Endothelial cell of umbilical vein (primary cell): Measurements from ENCODE around the gene MID1. TPM values are rescaled to one million over a fixed set of nuclear protein-coding genes. Genes with fewer than 3 reads are reported as not detected.

Experiments
- BruUV-seq: library from RNA; stranded (reverse); fragments of 400-500 nt; replicated peaks from 2 replicates; lab custom pipeline; 2021; lab: Mats Ljungman, UMichigan
- CTCF ChIA-PET: fragments of 300-600, 350-600 bp; sonication (Branson Sonifier 250); formaldehyde crosslinking; loops from one replicate; lab custom pipeline; 2021; ENCODE audit warnings: antibody characterized with exemption, inconsistent platforms; lab: Charles Lee
- POLR2A ChIA-PET: fragments of 300-600, 350-600 bp; sonication (Branson Sonifier 250); formaldehyde crosslinking; loops from one replicate; lab custom pipeline; 2021; ENCODE audit warnings: antibody characterized with exemption, inconsistent platforms; lab: Charles Lee
- DNase-seq: peaks from one replicate; pipeline ENCODE4 v3.0.0-alpha.2; 2011; ENCODE audit warnings: low read depth, low spot score
- FAIRE-seq: peaks from 2 replicates; lab custom pipeline; 2011; peaks lifted over from hg19 to GRCh38; lab: Jason Lieb, UNC
- H2AFZ ChIP-seq: 2 replicates; pipeline ENCODE4 v1.6.0; 2012; ENCODE audit warnings: low read depth, low read length, control low read depth, inconsistent platforms
- H3K27ac ChIP-seq: 2 replicates; pipeline ENCODE4 v1.5.1; 2011; ENCODE audit warnings: low read depth, mild to moderate bottlenecking, control low read depth, low read length, moderate library complexity; ENCODE audit not compliant: insufficient read depth
- H3K27me3 ChIP-seq, 2 experiments: 2 replicates each; pipeline versions ENCODE4 v1.6.0 to v1.6.1; 2011; ENCODE audit warnings: low read length in 2 of 2, mixed read lengths in 1 of 2; ENCODE audit not compliant: control insufficient read depth in 2 of 2, insufficient read depth in 2 of 2
- H3K36me3 ChIP-seq, 2 experiments: 2 replicates in 1 of 2; 3 replicates in 1 of 2; pipeline ENCODE4 v1.5.1; 2011; ENCODE audit warnings: low read length in 2 of 2, mild to moderate bottlenecking in 1 of 2, moderate library complexity in 1 of 2; ENCODE audit not compliant: control insufficient read depth in 2 of 2, insufficient read depth in 2 of 2; ENCODE audit errors: extremely low read depth in 1 of 2
- H3K4me1 ChIP-seq: 3 replicates; pipeline ENCODE4 v1.5.1; 2011; ENCODE audit warnings: mild to moderate bottlenecking, low read length; ENCODE audit not compliant: control insufficient read depth, insufficient read depth; ENCODE audit errors: extremely low read depth
- H3K4me2 ChIP-seq: 2 replicates; pipeline ENCODE4 v1.6.1; 2011; ENCODE audit warnings: low read length, control low read depth, mixed read lengths; ENCODE audit not compliant: insufficient read depth
- H3K4me3 ChIP-seq, 3 experiments: fragments of 200-600 bp in 1 of 3; sonication (generic), shearing (Covaris generic) in 1 of 3; replicated peaks in 1 of 3; 2 replicates each; pipeline ENCODE4 v1.5.1; 2011 to 2016; ENCODE audit warnings: control low read depth in 3 of 3, low read length in 3 of 3, mild to moderate bottlenecking in 2 of 3, inconsistent platforms in 1 of 3, low read depth in 1 of 3, moderate library complexity in 1 of 3; ENCODE audit not compliant: insufficient read depth in 1 of 3
- H3K79me2 ChIP-seq: 2 replicates; pipeline ENCODE4 v1.6.0; 2012; ENCODE audit warnings: low read length, inconsistent platforms; ENCODE audit not compliant: control insufficient read depth, insufficient read depth
- H3K9ac ChIP-seq: replicated peaks from 2 replicates; pipeline ENCODE3; 2011; ENCODE audit warnings: low read length, control low read depth; ENCODE audit not compliant: insufficient read depth; ENCODE audit errors: extremely low read depth
- H3K9me1 ChIP-seq: replicated peaks from 3 replicates; pipeline ENCODE4 v1.6.0; 2011; ENCODE audit warnings: mild to moderate bottlenecking, low read length; ENCODE audit not compliant: control insufficient read depth, insufficient read depth; ENCODE audit errors: extremely low read depth
- H3K9me3 ChIP-seq: replicated peaks from 2 replicates; pipeline ENCODE4 v1.5.1; 2012; ENCODE audit warnings: low read length, inconsistent platforms; ENCODE audit not compliant: control insufficient read depth, insufficient read depth
- H4K20me1 ChIP-seq: replicated peaks from 2 replicates; pipeline ENCODE3; 2011; ENCODE audit warnings: mild to moderate bottlenecking, low read length; ENCODE audit not compliant: control insufficient read depth, insufficient read depth; ENCODE audit errors: extremely low read depth
- EZH2 ChIP-seq: IDR thresholded peaks from 2 replicates; pipeline ENCODE4 v1.6.1; 2012; ENCODE audit warnings: borderline replicate concordance, low read depth, mild to moderate bottlenecking, moderate library complexity, low read length, inconsistent platforms; ENCODE audit not compliant: severe bottlenecking
- FOS ChIP-seq: IDR thresholded peaks from 2 replicates; pipeline ENCODE4 v1.6.1; 2011; ENCODE audit warnings: mild to moderate bottlenecking, low read length, moderate library complexity, borderline replicate concordance; ENCODE audit not compliant: insufficient read depth
- GATA2 ChIP-seq: IDR thresholded peaks from 2 replicates; pipeline ENCODE4 v1.7.0; 2011; ENCODE audit warnings: low read depth, mild to moderate bottlenecking, moderate library complexity, mixed read lengths, low read length; ENCODE audit not compliant: insufficient read length, insufficient read depth
- JUN ChIP-seq: IDR thresholded peaks from 2 replicates; pipeline ENCODE4 v1.6.1; 2011; ENCODE audit warnings: borderline replicate concordance, low read depth; ENCODE audit not compliant: insufficient read length, insufficient read depth
- MYC ChIP-seq: IDR thresholded peaks from one replicate; pipeline ENCODE4 v1.6.1; 2011; ENCODE audit warnings: mild to moderate bottlenecking, low read depth, low read length
- POLR2A ChIP-seq: IDR thresholded peaks from 2 replicates; pipeline ENCODE4 v1.6.1; 2012; ENCODE audit warnings: low read depth, mild to moderate bottlenecking, control low read depth, low read length
- POLR2AphosphoS5 ChIP-seq: IDR thresholded peaks from 2 replicates; pipeline ENCODE4 v1.6.1; 2012; ENCODE audit warnings: low read depth, mild to moderate bottlenecking, control low read depth, low read length, moderate library complexity; ENCODE audit not compliant: insufficient read depth
- dilution Hi-C: fragments of 300-500 bp; cut with MboI; formaldehyde crosslinking; loops from one replicate; pipeline ENCODE4 v1.15.0; 2019; ENCODE audit warnings: low sequenced_read_pairs; ENCODE audit not compliant: extremely low pct_ligation_motif_present
- intact Hi-C: fragments of 100-400 bp; cut with micrococcal nuclease; formaldehyde crosslinking; loops from one replicate; pipeline ENCODE4 v1.10.0; 2022
- polyA plus RNA-seq, 4 experiments: library from polyadenylated mRNA; depleted of rRNA in 3 of 4; stranded (reverse) in 3 of 4; unstranded in 1 of 4; fragments of >200 nt; gene quantifications; 2 replicates each; pipeline versions ENCODE4 v1.2.1 to v1.2.3, GENCODE V29; 2011 to 2012; ENCODE audit warnings: missing spikeins in 1 of 4
- total RNA-seq: library from RNA; stranded (reverse); gene quantifications from 2 replicates; pipeline ENCODE4 v1.2.3, GENCODE V29; 2021
- TF ChIP-seq, protein P1 (sequence below): IDR thresholded peaks from 2 replicates; pipeline ENCODE4 v1.6.1; 2011; ENCODE audit not compliant: insufficient read depth, insufficient read length
- TF ChIP-seq, protein P2 (sequence below), 2 donors: IDR thresholded peaks; 1 replicate in 1 of 2; 2 replicates in 1 of 2; pipeline ENCODE4 v1.5.1; 2011; ENCODE audit warnings: low read length in 2 of 2, mild to moderate bottlenecking in 2 of 2, moderate library complexity in 2 of 2, control low read depth in 1 of 2, inconsistent platforms in 1 of 2, low read depth in 1 of 2; ENCODE audit not compliant: insufficient read depth in 1 of 2; ENCODE audit errors: extremely low read depth in 1 of 2

MID1 gene
- total and polyA plus RNA-seq, 2 donors (not counting 3 experiments of a cell fraction or from before 2014, with no cell fraction given), result 21.3 to 29.8 TPM

DNA sequence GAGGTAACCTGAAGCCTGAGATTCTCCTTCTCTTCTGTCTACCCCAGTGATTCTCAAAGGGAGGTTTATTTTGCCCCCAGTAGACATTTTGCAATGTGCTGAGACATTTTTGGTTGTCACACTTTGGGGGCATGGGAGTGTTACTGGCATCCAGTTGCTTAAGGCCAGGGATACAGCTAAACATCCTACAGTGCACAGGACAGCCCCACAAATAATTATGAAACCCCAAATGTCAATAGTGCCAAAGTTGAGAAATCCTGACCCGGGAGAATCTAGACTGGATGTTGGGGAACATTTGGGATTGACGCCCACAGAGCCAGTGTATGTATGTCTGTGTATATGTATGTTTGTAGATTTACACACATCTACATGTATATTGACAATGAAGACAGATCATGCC, 13.2 kb downstream of the MID1 start:
- Histone ChIP-seq H3K27ac (no peak overlapping the region), H3K9me1 (no peaks in the 10 kb centered on the region), H3K4me2 (no peak overlapping the region), H3K79me2 (peaks cover 16% of the 10 kb centered on the region), H3K4me1 (no peaks in the 10 kb centered on the region), H3K9me3 (no peaks in the 10 kb centered on the region), H2AFZ (no peak overlapping the region), H3K27me3 (no peaks in the 10 kb centered on the region), H4K20me1 (no peaks in the 10 kb centered on the region), H3K9ac (no peak overlapping the region), H3K4me3 (no peak overlapping the region), H3K36me3 (no peaks in the 10 kb centered on the region)
- dilution Hi-C loops, result no loop called here
- intact Hi-C loops, result no loop called here
- no peak for TF ChIP-seq JUN
- TF ChIP-seq FOS, result no peak
- TF ChIP-seq, protein P1, sequence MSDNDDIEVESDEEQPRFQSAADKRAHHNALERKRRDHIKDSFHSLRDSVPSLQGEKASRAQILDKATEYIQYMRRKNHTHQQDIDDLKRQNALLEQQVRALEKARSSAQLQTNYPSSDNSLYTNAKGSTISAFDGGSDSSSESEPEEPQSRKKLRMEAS, result no peak
- TF ChIP-seq POLR2AphosphoS5, result no peak
- no peak for TF ChIP-seq POLR2A
- TF ChIP-seq GATA2, result no peak
- TF ChIP-seq, protein P2, sequence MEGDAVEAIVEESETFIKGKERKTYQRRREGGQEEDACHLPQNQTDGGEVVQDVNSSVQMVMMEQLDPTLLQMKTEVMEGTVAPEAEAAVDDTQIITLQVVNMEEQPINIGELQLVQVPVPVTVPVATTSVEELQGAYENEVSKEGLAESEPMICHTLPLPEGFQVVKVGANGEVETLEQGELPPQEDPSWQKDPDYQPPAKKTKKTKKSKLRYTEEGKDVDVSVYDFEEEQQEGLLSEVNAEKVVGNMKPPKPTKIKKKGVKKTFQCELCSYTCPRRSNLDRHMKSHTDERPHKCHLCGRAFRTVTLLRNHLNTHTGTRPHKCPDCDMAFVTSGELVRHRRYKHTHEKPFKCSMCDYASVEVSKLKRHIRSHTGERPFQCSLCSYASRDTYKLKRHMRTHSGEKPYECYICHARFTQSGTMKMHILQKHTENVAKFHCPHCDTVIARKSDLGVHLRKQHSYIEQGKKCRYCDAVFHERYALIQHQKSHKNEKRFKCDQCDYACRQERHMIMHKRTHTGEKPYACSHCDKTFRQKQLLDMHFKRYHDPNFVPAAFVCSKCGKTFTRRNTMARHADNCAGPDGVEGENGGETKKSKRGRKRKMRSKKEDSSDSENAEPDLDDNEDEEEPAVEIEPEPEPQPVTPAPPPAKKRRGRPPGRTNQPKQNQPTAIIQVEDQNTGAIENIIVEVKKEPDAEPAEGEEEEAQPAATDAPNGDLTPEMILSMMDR (IDR thresholded peaks at IDR 0.05; ENCODE audit: extremely low read depth in 1 of 2, insufficient read depth in 1 of 2, low read depth in 1 of 2, low read length in 2 of 2), result no peak
- no peak for TF ChIP-seq MYC
- no peak for TF ChIP-seq EZH2
- no peak for FAIRE-seq
- POLR2A ChIA-PET, result no interaction called here
- CTCF ChIA-PET, result no interaction called here
- BruUV-seq, result no TSS peak
- DNase-seq, result no peak
